ENCODE data around the gene THSD7B.
A peak's percentile ranks its signal among the peaks of the same experiment; 100 is the strongest.
"Not testable (repeated sequence)": the region's sequence is repeated elsewhere in the genome, so short reads cannot be mapped to it uniquely, and the experiment has no call there.

The THSD7B gene

GRCh38 chr2:137693534-137693933 lies 928.2 kb downstream of the THSD7B start:
- peak; percentile 30 for DNase-seq (ENCODE audit: low read depth)

- DNase-seq (ENCODE audit: low read depth), result no peak
These were observed 931.6 kb downstream of the THSD7B start for GRCh38 chr2:137696916-137697315.

GRCh38 chr2:137700250-137700649 lies 934.9 kb downstream of the THSD7B start:
- not testable (repeated sequence) for DNase-seq (ENCODE audit: low read depth)

- DNase-seq (ENCODE audit: low read depth), result no peak
These were observed 935.3 kb downstream of the THSD7B start for GRCh38 chr2:137700681-137701080.

- peak; percentile 38 for DNase-seq (ENCODE audit: low read depth)
These were observed 940.0 kb downstream of the THSD7B start for GRCh38 chr2:137705296-137705695.

GRCh38 chr2:137706786-137707613 lies 941.7 kb downstream of the THSD7B start:
- peak; percentile 10 for DNase-seq (ENCODE audit: low read depth)

- DNase-seq (ENCODE audit: low read depth), result no peak
These were observed 943.0 kb downstream of the THSD7B start for GRCh38 chr2:137708311-137708710.

GRCh38 chr2:137715731-137716191 lies 950.4 kb downstream of the THSD7B start:
- DNase-seq (ENCODE audit: low read depth), result no peak

- DNase-seq (ENCODE audit: low read depth), result no peak
These were observed 953.4 kb downstream of the THSD7B start for GRCh38 chr2:137718786-137719185.

- no peak for DNase-seq (ENCODE audit: low read depth)
These were observed 956.4 kb downstream of the THSD7B start for GRCh38 chr2:137721733-137722132.

- no peak for DNase-seq (ENCODE audit: low read depth)
These were observed 959.6 kb downstream of the THSD7B start for GRCh38 chr2:137724912-137725311.
